ENCODE data around the gene HIPK2.
"Not testable (repeated sequence)": the region's sequence is repeated elsewhere in the genome, so short reads cannot be mapped to it uniquely, and the experiment has no call there.

Gene HIPK2

DNA sequence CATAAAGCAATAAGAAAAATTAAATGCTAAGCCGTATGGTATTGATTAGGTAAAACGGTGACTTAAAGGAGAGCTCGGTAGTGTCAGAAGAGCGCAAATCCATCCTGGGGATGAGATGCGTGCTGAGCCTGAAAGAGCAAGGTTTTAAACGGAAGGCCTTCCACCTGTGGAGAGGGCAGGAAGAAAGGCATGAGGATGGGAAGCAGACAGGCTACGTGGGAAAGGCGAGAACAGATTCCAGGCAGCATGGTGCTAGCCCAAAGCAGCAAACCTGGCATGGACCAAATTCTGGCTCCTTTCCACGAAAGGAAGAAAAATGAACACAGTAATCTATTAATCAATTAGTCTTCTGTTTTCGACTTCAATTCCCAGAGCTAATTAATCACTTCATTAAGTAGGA is 103.5 kb downstream of the HIPK2 start:
- no peak for DNase-seq
- no peaks in the 10 kb centered on the region for H3K9me3 ChIP-seq
- H3K4me3 ChIP-seq (ENCODE audit: low read depth, low read length): no peak overlapping the region
- no peaks in the 10 kb centered on the region for H3K27me3 ChIP-seq
- TF ChIP-seq, protein P1, sequence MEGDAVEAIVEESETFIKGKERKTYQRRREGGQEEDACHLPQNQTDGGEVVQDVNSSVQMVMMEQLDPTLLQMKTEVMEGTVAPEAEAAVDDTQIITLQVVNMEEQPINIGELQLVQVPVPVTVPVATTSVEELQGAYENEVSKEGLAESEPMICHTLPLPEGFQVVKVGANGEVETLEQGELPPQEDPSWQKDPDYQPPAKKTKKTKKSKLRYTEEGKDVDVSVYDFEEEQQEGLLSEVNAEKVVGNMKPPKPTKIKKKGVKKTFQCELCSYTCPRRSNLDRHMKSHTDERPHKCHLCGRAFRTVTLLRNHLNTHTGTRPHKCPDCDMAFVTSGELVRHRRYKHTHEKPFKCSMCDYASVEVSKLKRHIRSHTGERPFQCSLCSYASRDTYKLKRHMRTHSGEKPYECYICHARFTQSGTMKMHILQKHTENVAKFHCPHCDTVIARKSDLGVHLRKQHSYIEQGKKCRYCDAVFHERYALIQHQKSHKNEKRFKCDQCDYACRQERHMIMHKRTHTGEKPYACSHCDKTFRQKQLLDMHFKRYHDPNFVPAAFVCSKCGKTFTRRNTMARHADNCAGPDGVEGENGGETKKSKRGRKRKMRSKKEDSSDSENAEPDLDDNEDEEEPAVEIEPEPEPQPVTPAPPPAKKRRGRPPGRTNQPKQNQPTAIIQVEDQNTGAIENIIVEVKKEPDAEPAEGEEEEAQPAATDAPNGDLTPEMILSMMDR (IDR thresholded peaks at IDR 0.05; ENCODE audit: low read depth, low read length): no peak
- H3K4me1 ChIP-seq: peaks cover 7% of the 10 kb centered on the region; the same call in 1 of the 2 replicates
- H3K36me3 ChIP-seq: no peaks in the 10 kb centered on the region

DNA sequence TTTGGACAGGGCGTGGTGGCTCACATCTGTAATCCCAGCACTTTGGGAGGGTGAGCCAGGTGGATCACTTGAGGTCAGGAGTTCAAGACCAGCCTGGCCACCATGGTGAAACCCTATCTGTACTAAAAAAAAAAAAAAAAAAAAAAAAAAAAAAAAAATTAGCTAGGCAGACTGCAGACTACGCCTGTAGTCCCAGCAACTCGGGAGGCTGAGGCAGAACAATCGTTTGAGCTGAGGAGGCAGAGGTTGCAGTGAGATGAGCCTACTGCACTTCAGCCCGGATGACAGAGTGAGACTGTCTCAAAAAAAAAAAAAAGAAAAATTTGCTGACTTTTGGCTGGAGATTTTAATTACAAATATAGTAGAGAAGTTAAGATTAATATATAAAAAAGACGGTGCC is 104.0 kb downstream of the HIPK2 start:
- TF ChIP-seq, protein P1 (IDR thresholded peaks at IDR 0.05; ENCODE audit: low read depth, low read length): no peak
- no peak for DNase-seq
- Histone ChIP-seq H3K4me3 (ENCODE audit: low read depth, low read length) (no peak overlapping the region), H3K27me3 (no peaks in the 10 kb centered on the region), H3K9me3 (no peaks in the 10 kb centered on the region), H3K36me3 (no peaks in the 10 kb centered on the region), H3K4me1 (peaks cover 7% of the 10 kb centered on the region; the same call in 1 of the 2 replicates)

DNA sequence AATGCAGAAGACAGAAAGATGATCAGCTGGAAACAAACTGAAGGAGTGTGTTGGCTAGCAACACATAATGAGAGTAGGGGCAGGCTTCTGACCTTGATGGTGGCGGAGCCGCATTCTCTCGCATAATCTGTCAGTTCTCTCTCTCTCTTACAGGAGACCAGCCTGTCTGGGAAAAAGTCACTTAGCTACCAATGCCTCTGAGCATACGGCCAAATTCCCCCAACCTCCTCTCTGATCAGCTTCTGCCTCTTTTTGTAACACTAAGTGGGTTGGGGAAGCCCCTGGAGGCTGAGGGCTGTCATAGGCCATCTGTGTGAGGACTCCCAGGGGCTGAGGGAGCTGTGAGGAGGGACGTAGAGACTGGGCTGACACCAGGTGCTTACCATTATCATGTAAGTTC is 104.6 kb downstream of the HIPK2 start:
- peaks cover 7% of the 10 kb centered on the region; the same call in 1 of the 2 replicates for H3K4me1 ChIP-seq
- no peaks in the 10 kb centered on the region for H3K9me3 ChIP-seq
- no peaks in the 10 kb centered on the region for H3K36me3 ChIP-seq
- TF ChIP-seq, protein P1 (IDR thresholded peaks at IDR 0.05; ENCODE audit: low read depth, low read length): no peak
- peak; percentile 51 for DNase-seq
- no peaks in the 10 kb centered on the region for H3K27me3 ChIP-seq
- no peak overlapping the region for H3K4me3 ChIP-seq (ENCODE audit: low read depth, low read length)

DNA sequence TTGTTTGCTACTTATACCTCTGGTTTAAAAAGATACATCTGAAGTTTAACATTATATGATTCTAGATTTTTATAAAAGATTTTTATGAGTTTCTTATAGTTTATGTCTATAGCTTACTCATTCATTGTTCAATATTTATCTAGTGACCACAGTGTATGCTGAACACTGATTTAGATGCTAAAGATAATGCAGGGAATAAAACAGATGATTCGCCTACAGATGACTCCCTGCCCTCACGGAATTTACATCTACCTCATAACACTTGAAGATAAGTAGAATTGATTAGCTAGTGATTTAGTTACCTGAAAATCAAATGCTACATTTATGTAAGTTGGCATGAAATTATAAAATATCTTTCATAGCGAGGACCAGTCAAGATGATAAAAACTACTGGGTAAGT is 105.8 kb downstream of the HIPK2 start:
- H3K4me3 ChIP-seq (ENCODE audit: low read depth, low read length): no peak overlapping the region
- DNase-seq: no peak
- no peaks in the 10 kb centered on the region for H3K27me3 ChIP-seq
- TF ChIP-seq, protein P1 (IDR thresholded peaks at IDR 0.05; ENCODE audit: low read depth, low read length): no peak
- H3K9me3 ChIP-seq: no peaks in the 10 kb centered on the region
- H3K36me3 ChIP-seq: no peaks in the 10 kb centered on the region
- peaks cover 7% of the 10 kb centered on the region; the same call in 1 of the 2 replicates for H3K4me1 ChIP-seq

DNA sequence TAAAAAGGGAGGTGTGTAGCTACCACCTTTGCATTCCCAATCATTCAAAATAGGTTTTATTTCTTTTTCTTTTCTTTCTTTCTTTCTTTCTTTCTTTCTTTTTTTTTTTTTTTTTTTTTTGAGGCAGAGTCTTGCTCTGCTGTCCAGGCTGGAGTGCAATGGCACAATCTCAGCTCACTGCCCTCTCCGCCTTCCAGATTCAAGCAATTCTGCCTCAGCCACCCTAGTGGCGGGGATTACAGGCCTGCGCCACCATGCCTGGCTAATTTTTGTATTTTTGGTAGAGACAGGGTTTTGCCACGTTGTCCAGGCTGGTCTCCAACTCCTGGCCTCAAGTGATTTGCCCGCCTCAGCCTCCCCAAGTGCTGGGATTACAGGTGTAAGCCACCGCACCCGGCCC is 107.1 kb downstream of the HIPK2 start:
- not testable (repeated sequence) for H3K9me3 ChIP-seq; H3K4me1 ChIP-seq; H3K4me3 ChIP-seq (ENCODE audit: low read depth, low read length); H3K27me3 ChIP-seq; DNase-seq; H3K36me3 ChIP-seq

DNA sequence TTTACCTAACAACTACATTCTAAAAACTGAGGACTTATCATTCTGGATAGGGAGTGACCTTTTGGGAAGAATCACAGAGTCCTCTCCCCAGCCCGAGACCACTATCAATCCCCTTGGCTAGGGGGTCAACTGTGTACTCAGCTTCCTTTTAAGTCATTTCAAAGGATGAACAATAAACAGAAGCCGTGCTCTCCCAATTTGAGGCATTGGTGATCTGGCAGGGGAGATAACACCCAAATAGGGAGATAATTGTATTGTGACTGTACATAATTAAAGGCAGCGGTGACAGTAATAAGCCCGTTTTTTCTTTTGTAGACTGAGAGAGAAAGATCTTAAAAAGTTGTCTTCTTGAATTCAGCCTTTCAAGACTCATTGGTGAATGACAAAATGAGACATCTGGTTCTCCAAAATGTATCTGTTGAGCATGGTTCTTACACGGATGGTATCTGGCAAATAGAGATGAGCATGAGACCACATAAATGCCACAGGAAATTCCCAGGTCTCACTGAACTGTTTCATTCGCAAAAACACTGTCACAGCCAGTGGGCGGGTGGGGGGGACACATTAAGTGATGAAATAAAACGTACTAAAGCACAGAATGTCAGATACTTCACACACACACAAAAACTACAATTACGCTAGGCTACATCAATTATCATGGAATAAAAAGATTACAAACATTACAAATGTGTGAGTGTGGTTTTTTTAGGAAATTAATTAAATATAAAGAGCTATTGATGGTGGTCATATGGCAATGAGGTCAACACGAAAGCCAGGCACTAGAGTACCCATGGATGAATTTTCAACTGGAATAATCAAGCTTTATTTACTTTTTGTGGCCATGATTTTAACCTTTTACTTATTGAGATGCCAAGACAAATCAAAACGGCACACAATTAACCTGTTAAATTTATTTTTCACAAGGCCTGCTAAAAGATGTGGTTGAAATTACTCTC is 108.4 kb downstream of the HIPK2 start:
- peaks cover 8% of the 10 kb centered on the region; the same call in 1 of the 2 replicates for H3K4me1 ChIP-seq
- TF ChIP-seq, protein P1 (IDR thresholded peaks at IDR 0.05; ENCODE audit: low read depth, low read length): no peak

More for the DNA sequence above, 108.4 kb downstream of the HIPK2 start:
- peak; percentile 48 for DNase-seq
- H3K36me3 ChIP-seq: no peaks in the 10 kb centered on the region
- H3K27me3 ChIP-seq: no peaks in the 10 kb centered on the region
- no peaks in the 10 kb centered on the region for H3K9me3 ChIP-seq
- peak overlapping the region; percentile 32 for H3K4me3 ChIP-seq (ENCODE audit: low read depth, low read length)

Measured in BE2C (cell line).